ELF-1 (cell line): ENCODE results near the gene FTCD.
"Not testable (repeated sequence)": the region's sequence is repeated elsewhere in the genome, so short reads cannot be mapped to it uniquely, and the experiment has no call there.

Experiments
- DNase-seq: peaks from one replicate; pipeline ENCODE4 v3.0.0-alpha.2; 2016; ENCODE audit warnings: low read depth, low spot score

Gene FTCD

GRCh38 chr21:46155514-46156377 is at the start of gene FTCD:
Gene FTCD, minus strand, starts transcription at chr21:46155579. Its CDS starts 56 bp downstream, at chr21:46155523.
- no peak for DNase-seq

- DNase-seq, result no peak
Measured at GRCh38 chr21:46205166-46205565, 49.8 kb upstream of the FTCD start.

GRCh38 chr21:46203203-46203600 is 47.8 kb upstream of the FTCD start:
- DNase-seq, result no peak

GRCh38 chr21:46202592-46203202 is 47.3 kb upstream of the FTCD start:
- DNase-seq, result peak; percentile 39

- not testable (repeated sequence) for DNase-seq
Measured at GRCh38 chr21:46200877-46201803, 45.8 kb upstream of the FTCD start.

GRCh38 chr21:46199436-46200373 is 44.3 kb upstream of the FTCD start:
- no peak for DNase-seq

- DNase-seq, result no peak
Measured at GRCh38 chr21:46196733-46197132, 41.4 kb upstream of the FTCD start.

- no peak for DNase-seq
Measured at GRCh38 chr21:46195595-46196195, 40.3 kb upstream of the FTCD start.

GRCh38 chr21:46194374-46195334 is 39.3 kb upstream of the FTCD start:
- DNase-seq, result no peak

GRCh38 chr21:46193829-46194373 is 38.5 kb upstream of the FTCD start:
- DNase-seq, result no peak

- no peak for DNase-seq
Measured at GRCh38 chr21:46191686-46192575, 36.6 kb upstream of the FTCD start.

- DNase-seq, result no peak
Measured at GRCh38 chr21:46191257-46191685, 35.9 kb upstream of the FTCD start.

GRCh38 chr21:46190491-46191131 is 35.2 kb upstream of the FTCD start:
- DNase-seq, result no peak

- DNase-seq, result no peak
Measured at GRCh38 chr21:46189959-46190490, 34.6 kb upstream of the FTCD start.

GRCh38 chr21:46189213-46189958 is 34.0 kb upstream of the FTCD start:
- no peak for DNase-seq
